Mesenchymal stem cell (in vitro differentiated cells and primary cell): ENCODE measurements around the gene FOXO6.

Experiments used
- DNase-seq: peaks from one replicate; pipeline ENCODE4 v3.0.0-alpha.2; 2013
- H2AFZ ChIP-seq: one replicate; pipeline ENCODE4 v1.6.1; 2013; ENCODE audit warnings: low read depth, mild to moderate bottlenecking, control low read depth, inconsistent platforms, low read length, moderate library complexity
- H2AK5ac ChIP-seq: 2 replicates; pipeline ENCODE4 v1.6.1; 2013; ENCODE audit warnings: low read length, moderate library complexity, mild to moderate bottlenecking, inconsistent platforms; ENCODE audit not compliant: severe bottlenecking
- H2BK120ac ChIP-seq: one replicate; pipeline ENCODE4 v1.6.1; 2013; ENCODE audit warnings: low read depth, mild to moderate bottlenecking, inconsistent platforms, low read length, moderate library complexity
- H2BK12ac ChIP-seq, 2 experiments: one replicate each; pipeline ENCODE4 v1.6.1; 2013; ENCODE audit warnings: inconsistent platforms in 2 of 2, low read length in 2 of 2, mild to moderate bottlenecking in 2 of 2, moderate library complexity in 2 of 2, control low read depth in 1 of 2
- H2BK15ac ChIP-seq: one replicate; pipeline ENCODE4 v1.6.1; 2013; ENCODE audit warnings: mild to moderate bottlenecking, low read depth, inconsistent platforms; ENCODE audit not compliant: poor library complexity, severe bottlenecking
- H2BK5ac ChIP-seq: 2 replicates; pipeline ENCODE4 v1.6.1; 2013; ENCODE audit warnings: low read depth, mild to moderate bottlenecking, low read length, control low read depth, inconsistent platforms; ENCODE audit not compliant: poor library complexity, severe bottlenecking
- H3K14ac ChIP-seq, 2 experiments: one replicate each; pipeline ENCODE4 v1.6.1; 2013; ENCODE audit warnings: inconsistent platforms in 2 of 2, low read length in 2 of 2, control low read depth in 1 of 2, mild to moderate bottlenecking in 1 of 2, moderate library complexity in 1 of 2
- H3K18ac ChIP-seq, 2 experiments: one replicate each; pipeline ENCODE4 v1.6.1; 2013; ENCODE audit warnings: inconsistent platforms in 2 of 2, low read length in 2 of 2, control low read depth in 1 of 2, low read depth in 1 of 2, mild to moderate bottlenecking in 1 of 2
- H3K23ac ChIP-seq, 2 experiments: one replicate each; pipeline ENCODE4 v1.6.1; 2013; ENCODE audit warnings: inconsistent platforms in 2 of 2, low read length in 2 of 2, mild to moderate bottlenecking in 2 of 2, moderate library complexity in 2 of 2, control low read depth in 1 of 2
- H3K27ac ChIP-seq: 2 replicates; pipeline ENCODE4 v1.5.1; 2013; ENCODE audit warnings: mild to moderate bottlenecking, moderate library complexity, low read length, control low read depth, inconsistent platforms; ENCODE audit not compliant: poor library complexity, severe bottlenecking
- H3K27me3 ChIP-seq, 2 experiments: 2 replicates each; pipeline versions ENCODE4 v1.6.1 to v1.7.0; 2013; ENCODE audit warnings: low read length in 2 of 2, mild to moderate bottlenecking in 2 of 2, moderate library complexity in 2 of 2, control low read depth in 1 of 2, inconsistent platforms in 1 of 2; ENCODE audit not compliant: control insufficient read depth in 1 of 2, insufficient read depth in 1 of 2
- H3K36me3 ChIP-seq, 2 experiments: 2 replicates each; pipeline versions ENCODE4 v1.6.1 to v1.7.0; 2013; ENCODE audit warnings: low read length in 2 of 2, control low read depth in 1 of 2, inconsistent platforms in 1 of 2, low read depth in 1 of 2, mild to moderate bottlenecking in 1 of 2; ENCODE audit not compliant: insufficient read depth in 2 of 2, control insufficient read depth in 1 of 2
- H3K4ac ChIP-seq, 2 experiments: one replicate each; pipeline ENCODE4 v1.6.1; 2013; ENCODE audit warnings: inconsistent platforms in 2 of 2, low read length in 2 of 2, mild to moderate bottlenecking in 2 of 2, moderate library complexity in 2 of 2, control low read depth in 1 of 2, low read depth in 1 of 2
- H3K4me1 ChIP-seq: 2 replicates; pipeline ENCODE4 v1.6.1; 2013; ENCODE audit warnings: low read depth, low read length, control low read depth; ENCODE audit not compliant: control insufficient read depth, insufficient read depth
- H3K4me2 ChIP-seq: 2 replicates; pipeline ENCODE4 v1.6.1; 2013; ENCODE audit warnings: low read length, mild to moderate bottlenecking, inconsistent platforms; ENCODE audit not compliant: poor library complexity, severe bottlenecking
- H3K4me3 ChIP-seq, 2 experiments: 2 replicates each; pipeline versions ENCODE4 v1.5.1 to v1.7.0; 2013; ENCODE audit warnings: low read length in 2 of 2, mild to moderate bottlenecking in 2 of 2, control low read depth in 1 of 2, low read depth in 1 of 2; ENCODE audit not compliant: insufficient read depth in 1 of 2
- H3K79me1 ChIP-seq: replicated peaks from 2 replicates; pipeline ENCODE4 v1.6.1; 2013; ENCODE audit warnings: mild to moderate bottlenecking, control low read depth, low read length, inconsistent platforms; ENCODE audit not compliant: poor library complexity, severe bottlenecking
- H3K9ac ChIP-seq: 2 replicates; pipeline ENCODE4 v1.7.0; 2013; ENCODE audit warnings: mild to moderate bottlenecking, low read length, moderate library complexity
- H3K9me3 ChIP-seq: 2 replicates; pipeline ENCODE4 v1.7.0; 2013; ENCODE audit warnings: mild to moderate bottlenecking, low read length; ENCODE audit not compliant: control insufficient read depth
- H4K8ac ChIP-seq: one replicate; pipeline ENCODE4 v1.6.1; 2013; ENCODE audit warnings: inconsistent platforms, mild to moderate bottlenecking, low read length, moderate library complexity
- H4K91ac ChIP-seq: one replicate; pipeline ENCODE4 v1.6.1; 2013; ENCODE audit warnings: mild to moderate bottlenecking, low read length, inconsistent platforms
- WGBS: methylation state at CpG from one replicate; pipeline ENCODE4 v1.1.7; 2013; ENCODE audit warnings: mixed read lengths; 5-methylcytosine and 5-hydroxymethylcytosine counted together

The FOXO6 gene

GRCh38 chr1:41426201-41426890 is 65.1 kb downstream of the FOXO6 start:
- peaks cover 29 to 32% of the 10 kb centered on the region in 2 experiments for H3K27me3 ChIP-seq
- no peak overlapping the region for H4K8ac ChIP-seq
- H3K9ac ChIP-seq = no peak overlapping the region
- H3K9me3 ChIP-seq = no peaks in the 10 kb centered on the region
- no peak overlapping the region for H2AK5ac ChIP-seq
- no peak for DNase-seq
- no peak overlapping the region for H3K23ac ChIP-seq
- no peak overlapping the region for H2BK120ac ChIP-seq
- no peak overlapping the region for H3K4me2 ChIP-seq
- H4K91ac ChIP-seq = no peak overlapping the region
- H3K4me3 ChIP-seq = no peak overlapping the region
- H3K36me3 ChIP-seq = no peaks in the 10 kb centered on the region
- no peak overlapping the region for H3K4ac ChIP-seq
- H2BK5ac ChIP-seq = no peak overlapping the region
- no peak overlapping the region for H3K18ac ChIP-seq
- H3K27ac ChIP-seq = no peak overlapping the region
- no peak overlapping the region for H2AFZ ChIP-seq
- no peak overlapping the region for H2BK12ac ChIP-seq
- H3K14ac ChIP-seq = no peak overlapping the region
- H2BK15ac ChIP-seq = no peak overlapping the region
- no peaks in the 10 kb centered on the region for H3K79me1 ChIP-seq
- peaks cover 17% of the 10 kb centered on the region for H3K4me1 ChIP-seq
- 91% methylated on average over 9 of the region's 13 CpGs for WGBS

GRCh38 chr1:41427122-41427913 is 66.1 kb downstream of the FOXO6 start:
- Histone ChIP-seq H2BK15ac (no peak overlapping the region), H2BK12ac (peak overlapping the region in 1 of 2 experiments; percentile 10), H3K18ac (no peak overlapping the region), H3K23ac (no peak overlapping the region), H2BK120ac (no peak overlapping the region), H3K79me1 (no peaks in the 10 kb centered on the region), H3K36me3 (no peaks in the 10 kb centered on the region), H2AK5ac (no peak overlapping the region), H2AFZ (no peak overlapping the region), H3K27ac (no peak overlapping the region), H3K9ac (no peak overlapping the region), H2BK5ac (no peak overlapping the region), H3K4me1 (peaks cover 22% of the 10 kb centered on the region), H3K14ac (peak overlapping the region in 1 of 2 experiments; percentile 61), H3K9me3 (no peaks in the 10 kb centered on the region), H3K4me3 (no peak overlapping the region), H4K91ac (no peak overlapping the region), H3K4ac (no peak overlapping the region), H3K27me3 (peaks cover 29 to 41% of the 10 kb centered on the region in 2 experiments), H3K4me2 (no peak overlapping the region), H4K8ac (peak overlapping the region; percentile 14)
- WGBS = 89% methylated on average over 20 of the region's 20 CpGs
- DNase-seq = no peak

- H2BK12ac ChIP-seq = no peak overlapping the region
- H4K8ac ChIP-seq = peak overlapping the region; percentile 1
- H3K36me3 ChIP-seq = no peaks in the 10 kb centered on the region
- no peak overlapping the region for H3K23ac ChIP-seq
- H3K14ac ChIP-seq = no peak overlapping the region
- H3K27ac ChIP-seq = no peak overlapping the region
- no peak overlapping the region for H2AK5ac ChIP-seq
- no peak overlapping the region for H2AFZ ChIP-seq
- no peak overlapping the region for H3K4ac ChIP-seq
- H2BK120ac ChIP-seq = no peak overlapping the region
- H3K79me1 ChIP-seq = no peaks in the 10 kb centered on the region
- H3K4me3 ChIP-seq = no peak overlapping the region
- WGBS = 93% methylated on average over 11 of the region's 11 CpGs
- H2BK5ac ChIP-seq = no peak overlapping the region
- no peak overlapping the region for H3K9ac ChIP-seq
- H3K18ac ChIP-seq = no peak overlapping the region
- H4K91ac ChIP-seq = no peak overlapping the region
- peaks cover 26 to 41% of the 10 kb centered on the region in 2 experiments for H3K27me3 ChIP-seq
- no peak overlapping the region for H3K4me2 ChIP-seq
- no peak overlapping the region for H2BK15ac ChIP-seq
- no peak for DNase-seq
- H3K9me3 ChIP-seq = no peaks in the 10 kb centered on the region
- H3K4me1 ChIP-seq = peaks cover 30% of the 10 kb centered on the region
Observed at GRCh38 chr1:41427916-41428737, 66.9 kb downstream of the FOXO6 start.
